ENCODE data around the gene TSNAXIP1. TPM values are rescaled to one million over a fixed set of nuclear protein-coding genes. Genes with fewer than 3 reads are reported as not detected.

The TSNAXIP1 gene
- polyA plus RNA-seq, 3 donors, result 0.23 TPM; not detected in 2

DNA sequence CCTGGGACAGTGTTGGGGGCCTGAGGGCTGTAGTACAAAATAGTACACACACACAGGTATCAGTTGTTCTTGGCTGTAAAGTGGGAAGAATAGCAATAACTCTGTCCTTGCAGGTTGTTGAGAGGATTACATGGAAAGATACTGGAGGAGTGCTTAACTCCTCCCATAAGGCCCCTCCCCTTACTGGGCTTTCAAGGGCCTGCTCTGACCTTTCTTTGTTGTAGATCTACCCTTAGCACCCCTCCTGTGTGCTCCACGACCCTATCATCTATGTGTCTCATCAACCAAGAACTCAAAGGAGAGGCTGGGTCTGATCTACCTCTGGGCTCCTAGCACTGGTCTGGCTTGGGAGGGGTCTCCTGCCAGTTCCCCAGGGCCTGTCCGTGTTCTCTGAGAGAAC, 57.9 kb downstream of the TSNAXIP1 start:
- Mint-ChIP-seq H3K4me1 (peaks cover 7% of the 10 kb centered on the region), H3K4me3 (no peak overlapping the region), H3K9me3 (peaks cover 0 to 2% (median 0%) of the 10 kb centered on the region in 7 donors), H3K27ac (peak overlapping the region in 3 of 7 donors; percentile 21 to 73 (median 61)), H3K36me3 (peaks cover 42 to 63% of the 10 kb centered on the region in 2 donors), H3K27me3 (ENCODE audit: low read depth in 3 of 3) (no peaks in the 10 kb centered on the region)
- WGBS (ENCODE audit: insufficient coverage), result 92% methylated on average over 2 of the region's 2 CpGs
- Histone ChIP-seq H3K27me3 (ENCODE audit: control insufficient read depth in 2 of 2, insufficient read depth in 2 of 2, low read length in 2 of 2) (no peaks in the 10 kb centered on the region), H3K4me1 (ENCODE audit: control insufficient read depth in 1 of 2, insufficient read depth in 2 of 2, low read length in 2 of 2) (peaks cover 0 to 5% of the 10 kb centered on the region in 2 donors), H3K9me3 (replicated peaks in 1 of 2; ENCODE audit: control insufficient read depth in 1 of 2, insufficient read depth in 1 of 2, low read length in 2 of 2) (no peaks in the 10 kb centered on the region), H2AFZ (ENCODE audit: insufficient read depth, low read depth, low read length, poor library complexity, severe bottlenecking) (no peak overlapping the region), H3K4me3 (replicated peaks in 1 of 3; ENCODE audit: low read depth in 2 of 3, low read length in 3 of 3) (no peak overlapping the region), H4K20me1 (ENCODE audit: insufficient read depth, low read length) (peaks cover 12% of the 10 kb centered on the region), H3K36me3 (replicated peaks in 1 of 2; ENCODE audit: control insufficient read depth in 1 of 2, insufficient read depth in 2 of 2, low read length in 2 of 2) (peaks cover 34 to 82% of the 10 kb centered on the region in 2 donors), H3K4me2 (replicated peaks; ENCODE audit: extremely low read depth, low read length, poor library complexity, severe bottlenecking) (no peak overlapping the region), H3K9ac (ENCODE audit: insufficient read depth, low read length, poor library complexity, severe bottlenecking) (no peak overlapping the region), H3K79me2 (ENCODE audit: insufficient read depth, low read length) (peaks cover 46% of the 10 kb centered on the region), H3K27ac (ENCODE audit: low read depth in 1 of 2, low read length in 2 of 2) (peak overlapping the region in 1 of 2 donors; percentile 36)
- intact Hi-C loops (cut with micrococcal nuclease), result no loop called here
- no peak for DNase-seq
- TF ChIP-seq, protein P1, sequence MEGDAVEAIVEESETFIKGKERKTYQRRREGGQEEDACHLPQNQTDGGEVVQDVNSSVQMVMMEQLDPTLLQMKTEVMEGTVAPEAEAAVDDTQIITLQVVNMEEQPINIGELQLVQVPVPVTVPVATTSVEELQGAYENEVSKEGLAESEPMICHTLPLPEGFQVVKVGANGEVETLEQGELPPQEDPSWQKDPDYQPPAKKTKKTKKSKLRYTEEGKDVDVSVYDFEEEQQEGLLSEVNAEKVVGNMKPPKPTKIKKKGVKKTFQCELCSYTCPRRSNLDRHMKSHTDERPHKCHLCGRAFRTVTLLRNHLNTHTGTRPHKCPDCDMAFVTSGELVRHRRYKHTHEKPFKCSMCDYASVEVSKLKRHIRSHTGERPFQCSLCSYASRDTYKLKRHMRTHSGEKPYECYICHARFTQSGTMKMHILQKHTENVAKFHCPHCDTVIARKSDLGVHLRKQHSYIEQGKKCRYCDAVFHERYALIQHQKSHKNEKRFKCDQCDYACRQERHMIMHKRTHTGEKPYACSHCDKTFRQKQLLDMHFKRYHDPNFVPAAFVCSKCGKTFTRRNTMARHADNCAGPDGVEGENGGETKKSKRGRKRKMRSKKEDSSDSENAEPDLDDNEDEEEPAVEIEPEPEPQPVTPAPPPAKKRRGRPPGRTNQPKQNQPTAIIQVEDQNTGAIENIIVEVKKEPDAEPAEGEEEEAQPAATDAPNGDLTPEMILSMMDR (IDR thresholded peaks at IDR 0.05), result no peak

DNA sequence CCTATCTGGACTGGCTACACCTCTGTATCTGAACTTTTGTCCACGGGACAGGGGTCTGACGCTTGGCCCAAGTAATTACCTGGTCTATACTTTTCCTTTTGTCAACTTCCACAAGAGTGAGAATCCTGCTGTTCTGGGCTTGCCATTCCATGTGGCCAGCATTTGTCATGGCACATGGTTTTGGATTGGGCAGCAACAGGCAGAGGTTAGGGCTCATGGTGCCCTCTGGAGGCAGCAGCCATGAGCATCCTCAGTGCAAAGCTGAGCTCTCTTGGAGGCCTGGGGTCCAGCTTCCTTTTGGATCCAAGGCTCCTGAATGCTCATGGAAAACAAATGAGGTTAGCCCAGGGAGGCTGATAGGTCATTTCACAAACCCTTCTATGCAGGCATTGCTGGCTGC, 58.6 kb downstream of the TSNAXIP1 start:
- H3K36me3 Mint-ChIP-seq, result peaks cover 43 to 68% of the 10 kb centered on the region in 2 donors
- peaks cover 7% of the 10 kb centered on the region for H3K4me1 Mint-ChIP-seq
- intact Hi-C loops (cut with micrococcal nuclease), result no loop called here
- Histone ChIP-seq H3K27ac (ENCODE audit: low read depth in 1 of 2, low read length in 2 of 2) (no peak overlapping the region), H3K9ac (ENCODE audit: insufficient read depth, low read length, poor library complexity, severe bottlenecking) (no peak overlapping the region), H2AFZ (ENCODE audit: insufficient read depth, low read depth, low read length, poor library complexity, severe bottlenecking) (no peak overlapping the region), H3K4me3 (replicated peaks in 1 of 3; ENCODE audit: low read depth in 2 of 3, low read length in 3 of 3) (no peak overlapping the region), H3K79me2 (ENCODE audit: insufficient read depth, low read length) (peaks cover 41% of the 10 kb centered on the region), H3K9me3 (replicated peaks in 1 of 2; ENCODE audit: control insufficient read depth in 1 of 2, insufficient read depth in 1 of 2, low read length in 2 of 2) (no peaks in the 10 kb centered on the region), H4K20me1 (ENCODE audit: insufficient read depth, low read length) (peaks cover 12% of the 10 kb centered on the region), H3K36me3 (replicated peaks in 1 of 2; ENCODE audit: control insufficient read depth in 1 of 2, insufficient read depth in 2 of 2, low read length in 2 of 2) (peaks cover 39 to 86% of the 10 kb centered on the region in 2 donors), H3K4me2 (replicated peaks; ENCODE audit: extremely low read depth, low read length, poor library complexity, severe bottlenecking) (no peak overlapping the region), H3K27me3 (ENCODE audit: control insufficient read depth in 2 of 2, insufficient read depth in 2 of 2, low read length in 2 of 2) (no peaks in the 10 kb centered on the region), H3K4me1 (ENCODE audit: control insufficient read depth in 1 of 2, insufficient read depth in 2 of 2, low read length in 2 of 2) (peaks cover 0 to 5% of the 10 kb centered on the region in 2 donors)
- DNase-seq, result peak in 2 of 3 donors; percentile 22 to 33
- H3K4me3 Mint-ChIP-seq, result no peak overlapping the region
- no peaks in the 10 kb centered on the region for H3K27me3 Mint-ChIP-seq (ENCODE audit: low read depth in 3 of 3)
- peaks cover 0 to 2% (median 0%) of the 10 kb centered on the region in 7 donors for H3K9me3 Mint-ChIP-seq
- 100% methylated on average over 2 of the region's 2 CpGs for WGBS (ENCODE audit: insufficient coverage)
- peak overlapping the region in 2 of 7 donors; percentile 50 for H3K27ac Mint-ChIP-seq
- TF ChIP-seq, protein P1 (IDR thresholded peaks at IDR 0.05), result peak; percentile 24

All from CD14-positive monocyte (primary cell).